Measurements from ENCODE around the gene THAP7. TPM values are rescaled to one million over a fixed set of nuclear protein-coding genes. Genes with fewer than 3 reads are reported as not detected.

Gene THAP7
- total and polyA plus RNA-seq, 2 of the 13 experiments (the other 11 are each of a cell fraction or from before 2014, with no cell fraction given), result 13.0 to 25.5 TPM

GRCh38 chr22:20949698-20950183 lies 52.2 kb downstream of the THAP7 start (continued):
- TF ChIP-seq FOXO1 (CRISPR knock-in tag; IDR thresholded peaks at IDR 0.05) (peak; percentile 79), ADNP (CRISPR knock-in tag; IDR thresholded peaks at IDR 0.05) (no peak), THAP9 (CRISPR knock-in tag; IDR thresholded peaks at IDR 0.05; ENCODE audit: borderline replicate concordance) (no peak), ZNF432 (CRISPR knock-in tag; IDR thresholded peaks at IDR 0.05; ENCODE audit: borderline replicate concordance) (no peak), HDAC1 (CRISPR knock-in tag; IDR thresholded peaks at IDR 0.05) (peak; percentile 74), SYNCRIP (IDR thresholded peaks at IDR 0.05; ENCODE audit: insufficient read depth, low read depth, low read length) (no peak), CREB3 (CRISPR knock-in tag; IDR thresholded peaks at IDR 0.05) (no peak), ZNF616 (CRISPR knock-in tag; IDR thresholded peaks at IDR 0.05; ENCODE audit: low read depth) (no peak), ZNF142 (CRISPR knock-in tag; IDR thresholded peaks at IDR 0.05) (no peak)
- TF ChIP-seq, protein P1, sequence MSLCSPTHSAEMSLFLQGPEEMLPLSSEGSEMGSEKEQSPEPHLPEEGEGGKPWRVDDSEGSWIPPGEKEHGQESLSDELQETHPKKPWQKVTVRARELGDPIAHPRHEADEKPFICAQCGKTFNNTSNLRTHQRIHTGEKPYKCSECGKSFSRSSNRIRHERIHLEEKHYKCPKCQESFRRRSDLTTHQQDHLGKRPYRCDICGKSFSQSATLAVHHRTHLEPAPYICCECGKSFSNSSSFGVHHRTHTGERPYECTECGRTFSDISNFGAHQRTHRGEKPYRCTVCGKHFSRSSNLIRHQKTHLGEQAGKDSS (CRISPR knock-in tag; IDR thresholded peaks at IDR 0.05; ENCODE audit: borderline replicate concordance, low read depth), result no peak
- TF ChIP-seq, protein P2, sequence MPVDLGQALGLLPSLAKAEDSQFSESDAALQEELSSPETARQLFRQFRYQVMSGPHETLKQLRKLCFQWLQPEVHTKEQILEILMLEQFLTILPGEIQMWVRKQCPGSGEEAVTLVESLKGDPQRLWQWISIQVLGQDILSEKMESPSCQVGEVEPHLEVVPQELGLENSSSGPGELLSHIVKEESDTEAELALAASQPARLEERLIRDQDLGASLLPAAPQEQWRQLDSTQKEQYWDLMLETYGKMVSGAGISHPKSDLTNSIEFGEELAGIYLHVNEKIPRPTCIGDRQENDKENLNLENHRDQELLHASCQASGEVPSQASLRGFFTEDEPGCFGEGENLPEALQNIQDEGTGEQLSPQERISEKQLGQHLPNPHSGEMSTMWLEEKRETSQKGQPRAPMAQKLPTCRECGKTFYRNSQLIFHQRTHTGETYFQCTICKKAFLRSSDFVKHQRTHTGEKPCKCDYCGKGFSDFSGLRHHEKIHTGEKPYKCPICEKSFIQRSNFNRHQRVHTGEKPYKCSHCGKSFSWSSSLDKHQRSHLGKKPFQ (CRISPR knock-in tag; IDR thresholded peaks at IDR 0.05; ENCODE audit: insufficient replicate concordance), result peak; percentile 78
- TF ChIP-seq, protein P3, sequence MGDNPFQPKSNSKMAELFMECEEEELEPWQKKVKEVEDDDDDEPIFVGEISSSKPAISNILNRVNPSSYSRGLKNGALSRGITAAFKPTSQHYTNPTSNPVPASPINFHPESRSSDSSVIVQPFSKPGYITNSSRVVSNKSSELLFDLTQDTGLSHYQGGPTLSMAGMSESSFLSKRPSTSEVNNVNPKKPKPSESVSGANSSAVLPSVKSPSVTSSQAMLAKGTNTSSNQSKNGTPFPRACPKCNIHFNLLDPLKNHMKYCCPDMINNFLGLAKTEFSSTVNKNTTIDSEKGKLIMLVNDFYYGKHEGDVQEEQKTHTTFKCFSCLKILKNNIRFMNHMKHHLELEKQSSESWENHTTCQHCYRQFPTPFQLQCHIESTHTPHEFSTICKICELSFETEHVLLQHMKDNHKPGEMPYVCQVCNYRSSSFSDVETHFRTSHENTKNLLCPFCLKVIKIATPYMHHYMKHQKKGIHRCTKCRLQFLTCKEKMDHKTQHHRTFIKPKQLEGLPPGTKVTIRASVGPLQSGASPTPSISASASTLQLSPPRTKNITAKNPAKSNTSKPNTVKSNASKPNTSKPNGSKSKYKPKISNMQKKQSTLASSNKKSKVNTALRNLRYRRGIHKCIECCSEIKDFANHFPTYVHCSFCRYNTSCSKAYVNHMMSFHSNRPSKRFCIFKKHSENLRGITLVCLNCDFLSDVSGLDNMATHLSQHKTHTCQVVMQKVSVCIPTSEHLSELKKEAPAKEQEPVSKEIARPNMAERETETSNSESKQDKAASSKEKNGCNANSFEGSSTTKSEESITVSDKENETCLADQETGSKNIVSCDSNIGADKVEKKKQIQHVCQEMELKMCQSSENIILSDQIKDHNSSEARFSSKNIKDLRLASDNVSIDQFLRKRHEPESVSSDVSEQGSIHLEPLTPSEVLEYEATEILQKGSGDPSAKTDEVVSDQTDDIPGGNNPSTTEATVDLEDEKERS (CRISPR knock-in tag; IDR thresholded peaks at IDR 0.05), result no peak
